Measurements from ENCODE around the gene INSR.

Gene INSR

DNA sequence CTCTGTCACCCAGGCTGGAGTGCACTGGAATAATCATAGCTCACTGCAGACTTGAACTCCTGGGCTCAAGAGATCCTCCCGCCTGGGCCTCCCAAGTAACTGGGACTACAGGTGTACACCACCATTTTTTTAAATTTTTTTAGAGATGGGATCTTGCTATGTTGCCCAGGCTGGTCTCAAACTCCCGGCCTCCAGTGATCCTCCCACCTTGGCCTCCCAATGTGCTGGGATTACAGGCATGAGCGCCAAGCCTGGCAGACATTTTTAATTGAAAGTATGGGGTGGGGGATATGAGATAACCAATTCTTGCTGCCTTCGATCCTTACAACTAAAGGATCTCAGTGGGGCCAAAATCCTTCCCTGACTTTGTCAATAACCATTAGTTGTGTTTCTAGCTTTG lies 132.9 kb downstream of the INSR start:
- TF ChIP-seq YY1 (IDR thresholded peaks at IDR 0.05; ENCODE audit: low read depth) (no peak), TCF12 (IDR thresholded peaks at IDR 0.05; ENCODE audit: low read depth) (no peak), EP300 (IDR thresholded peaks at IDR 0.05; ENCODE audit: borderline replicate concordance) (no peak), MAX (IDR thresholded peaks at IDR 0.05) (no peak), TEAD4 (IDR thresholded peaks at IDR 0.05) (no peak), NFIC (IDR thresholded peaks at IDR 0.05) (no peak), REST (IDR thresholded peaks at IDR 0.05; ENCODE audit: low read depth) (no peak), FOXM1 (IDR thresholded peaks at IDR 0.05; ENCODE audit: borderline replicate concordance, low read depth) (no peak), TAF1 (IDR thresholded peaks at IDR 0.05; ENCODE audit: low read depth) (no peak), EGR1 (IDR thresholded peaks at IDR 0.05) (no peak), ZBTB7A (IDR thresholded peaks at IDR 0.05; ENCODE audit: low read depth) (no peak), CEBPB (IDR thresholded peaks at IDR 0.05) (no peak), CREB1 (IDR thresholded peaks at IDR 0.05; ENCODE audit: low read depth) (no peak), RAD21 (IDR thresholded peaks at IDR 0.05; ENCODE audit: low read depth) (no peak)
- TF ChIP-seq, protein P1, sequence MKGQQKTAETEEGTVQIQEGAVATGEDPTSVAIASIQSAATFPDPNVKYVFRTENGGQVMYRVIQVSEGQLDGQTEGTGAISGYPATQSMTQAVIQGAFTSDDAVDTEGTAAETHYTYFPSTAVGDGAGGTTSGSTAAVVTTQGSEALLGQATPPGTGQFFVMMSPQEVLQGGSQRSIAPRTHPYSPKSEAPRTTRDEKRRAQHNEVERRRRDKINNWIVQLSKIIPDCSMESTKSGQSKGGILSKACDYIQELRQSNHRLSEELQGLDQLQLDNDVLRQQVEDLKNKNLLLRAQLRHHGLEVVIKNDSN (IDR thresholded peaks at IDR 0.05): no peak

DNA sequence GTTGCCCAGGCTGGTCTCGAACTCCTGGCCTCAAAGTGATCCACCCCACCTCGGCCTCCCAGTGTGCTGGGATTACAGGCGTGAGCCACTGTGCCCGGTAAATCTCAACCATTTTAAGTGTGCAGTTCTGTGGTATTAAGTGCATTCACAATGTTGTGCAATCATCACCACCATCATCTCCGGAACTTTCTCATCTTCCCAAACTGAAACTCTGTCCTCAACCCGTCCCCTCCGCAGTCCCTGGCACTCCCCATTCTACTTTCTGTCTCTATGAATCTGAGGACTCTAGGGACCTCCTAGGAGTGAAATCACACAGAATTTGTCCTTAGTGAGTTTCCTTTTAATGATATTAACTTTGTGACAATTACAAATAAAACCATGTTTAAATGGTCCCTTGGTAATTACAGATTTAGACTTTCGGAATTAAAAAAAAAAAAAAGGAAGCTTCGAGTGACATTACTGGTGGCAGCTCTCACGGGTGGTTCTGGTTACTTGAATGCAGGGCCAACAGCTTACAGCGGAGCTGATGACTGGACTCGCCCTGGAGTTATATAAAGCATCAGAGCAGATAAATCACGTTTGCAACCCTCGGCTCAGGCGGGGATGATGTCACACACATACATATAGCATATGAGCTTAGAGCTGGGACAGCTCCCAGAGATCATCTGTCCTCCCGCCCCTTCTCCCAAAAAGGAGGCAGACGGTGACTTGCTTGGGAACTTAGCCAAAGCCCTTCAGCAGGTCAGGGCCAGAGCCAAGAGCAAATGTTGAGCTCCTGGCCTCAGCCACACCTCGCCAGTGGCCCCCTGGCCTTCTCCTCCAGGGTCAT lies 134.9 kb downstream of the INSR start:
- TF ChIP-seq ZBTB7A (IDR thresholded peaks at IDR 0.05; ENCODE audit: low read depth) (no peak), TCF12 (IDR thresholded peaks at IDR 0.05; ENCODE audit: low read depth) (no peak), TEAD4 (IDR thresholded peaks at IDR 0.05) (no peak)
- TF ChIP-seq, protein P1 (IDR thresholded peaks at IDR 0.05): no peak

DNA sequence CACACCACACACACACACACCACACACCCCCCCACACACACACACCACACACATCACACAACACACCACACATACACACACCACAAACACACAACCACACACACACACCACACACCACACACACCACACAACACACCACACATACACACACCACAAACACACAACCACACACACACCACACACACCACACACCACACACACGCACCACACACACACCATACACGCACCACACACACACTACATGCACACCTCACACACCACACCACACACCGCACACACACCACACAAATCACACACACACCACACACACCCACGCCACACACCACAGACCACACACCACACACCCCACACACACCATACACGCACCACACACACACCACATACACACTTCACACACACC lies 141.2 kb downstream of the INSR start:
- no peak for TF ChIP-seq EGR1 (IDR thresholded peaks at IDR 0.05)
- no peak for TF ChIP-seq TAF1 (IDR thresholded peaks at IDR 0.05; ENCODE audit: low read depth)
- TF ChIP-seq TCF12 (IDR thresholded peaks at IDR 0.05; ENCODE audit: low read depth): no peak
- no peak for TF ChIP-seq ZBTB7A (IDR thresholded peaks at IDR 0.05; ENCODE audit: low read depth)
- TF ChIP-seq MAX (IDR thresholded peaks at IDR 0.05): no peak
- TF ChIP-seq TEAD4 (IDR thresholded peaks at IDR 0.05): no peak
- no peak for TF ChIP-seq EP300 (IDR thresholded peaks at IDR 0.05; ENCODE audit: borderline replicate concordance)
- no peak for TF ChIP-seq REST (IDR thresholded peaks at IDR 0.05; ENCODE audit: low read depth)
- no peak for TF ChIP-seq YY1 (IDR thresholded peaks at IDR 0.05; ENCODE audit: low read depth)
- TF ChIP-seq, protein P1 (IDR thresholded peaks at IDR 0.05): no peak

DNA sequence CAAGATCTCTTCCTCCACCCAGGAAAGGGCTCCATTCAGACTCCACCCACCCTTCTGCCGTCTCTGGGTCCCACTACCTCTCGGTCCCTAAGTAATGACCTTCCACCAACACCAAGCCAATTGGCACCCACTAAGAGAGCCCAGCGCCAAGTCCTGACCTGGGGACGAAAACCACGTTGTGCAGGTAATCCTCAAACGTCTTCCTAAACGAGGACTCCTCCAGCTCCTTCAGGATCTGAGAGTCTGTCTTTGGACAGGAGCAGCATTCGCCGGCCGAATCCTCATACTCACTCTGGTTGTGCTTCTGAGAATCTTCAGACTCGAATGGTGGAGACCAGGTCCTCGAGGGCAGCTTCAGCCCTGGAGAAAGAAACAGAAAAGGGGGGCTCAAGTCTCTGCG lies 141.6 kb downstream of the INSR start:
- TF ChIP-seq CEBPB (IDR thresholded peaks at IDR 0.05) (no peak), FOXM1 (IDR thresholded peaks at IDR 0.05; ENCODE audit: borderline replicate concordance, low read depth) (no peak), ZBTB7A (IDR thresholded peaks at IDR 0.05; ENCODE audit: low read depth) (no peak), MAX (IDR thresholded peaks at IDR 0.05) (no peak), TCF12 (IDR thresholded peaks at IDR 0.05; ENCODE audit: low read depth) (no peak), REST (IDR thresholded peaks at IDR 0.05; ENCODE audit: low read depth) (no peak), RAD21 (IDR thresholded peaks at IDR 0.05; ENCODE audit: low read depth) (no peak), CREB1 (IDR thresholded peaks at IDR 0.05; ENCODE audit: low read depth) (no peak)

All from Ishikawa (cell line).